Erythroblast (primary cell): Measurements from ENCODE around the gene NKD1.

Source experiments
- DNase-seq, 2 experiments: peaks; one replicate each; lab custom pipeline; 2025; lab: John Stamatoyannopoulos, UW
- GATA1 ChIP-seq: IDR thresholded peaks from 2 replicates; pipeline ENCODE4 v1.6.1; 2011; ENCODE audit warnings: low read depth, mild to moderate bottlenecking, control low read depth, low read length, moderate library complexity
- POLR2A ChIP-seq: IDR thresholded peaks from 2 replicates; pipeline ENCODE4 v1.6.1; 2011; ENCODE audit warnings: mild to moderate bottlenecking, low read length

The NKD1 gene

DNA sequence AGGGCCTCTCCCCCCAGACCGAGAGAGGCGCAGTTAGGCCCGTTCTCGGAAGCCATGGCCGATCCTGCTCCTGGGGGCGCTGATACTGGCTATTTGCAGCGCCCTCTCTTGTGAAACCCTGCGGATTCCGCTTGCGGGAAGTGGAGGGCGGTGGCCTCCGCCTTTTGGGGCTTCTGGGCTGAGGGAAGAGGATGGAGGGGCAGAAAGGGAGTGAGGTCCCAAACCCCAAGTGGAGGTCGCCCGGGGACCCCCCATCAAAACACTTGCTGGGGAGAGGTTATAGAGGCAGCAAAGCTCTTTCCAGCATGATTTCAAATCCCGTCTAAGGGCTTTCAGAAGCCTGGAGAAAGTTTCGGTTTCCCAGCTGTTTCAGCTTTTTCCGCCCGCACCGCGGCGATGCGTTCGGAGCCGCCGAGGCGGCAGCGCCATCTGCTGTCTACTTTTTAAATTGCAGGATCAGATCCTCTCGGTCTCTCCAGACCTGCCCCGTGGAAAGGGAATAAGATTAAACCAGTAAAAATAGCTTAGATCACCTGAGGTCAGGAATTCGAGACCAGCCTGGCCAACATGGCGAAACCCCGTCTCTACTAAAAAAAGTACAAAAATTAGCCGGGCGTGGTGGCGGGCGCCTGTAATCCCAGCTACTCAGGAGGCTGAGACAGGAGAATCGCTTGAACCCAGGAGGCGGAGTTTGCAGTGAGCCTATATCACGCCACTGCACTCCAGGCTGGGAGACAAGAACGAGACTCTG is 117.1 kb downstream of the NKD1 start:
- DNase-seq, result peak; percentile 56 to 80
- TF ChIP-seq POLR2A (no peak), GATA1 (no peak)

DNA sequence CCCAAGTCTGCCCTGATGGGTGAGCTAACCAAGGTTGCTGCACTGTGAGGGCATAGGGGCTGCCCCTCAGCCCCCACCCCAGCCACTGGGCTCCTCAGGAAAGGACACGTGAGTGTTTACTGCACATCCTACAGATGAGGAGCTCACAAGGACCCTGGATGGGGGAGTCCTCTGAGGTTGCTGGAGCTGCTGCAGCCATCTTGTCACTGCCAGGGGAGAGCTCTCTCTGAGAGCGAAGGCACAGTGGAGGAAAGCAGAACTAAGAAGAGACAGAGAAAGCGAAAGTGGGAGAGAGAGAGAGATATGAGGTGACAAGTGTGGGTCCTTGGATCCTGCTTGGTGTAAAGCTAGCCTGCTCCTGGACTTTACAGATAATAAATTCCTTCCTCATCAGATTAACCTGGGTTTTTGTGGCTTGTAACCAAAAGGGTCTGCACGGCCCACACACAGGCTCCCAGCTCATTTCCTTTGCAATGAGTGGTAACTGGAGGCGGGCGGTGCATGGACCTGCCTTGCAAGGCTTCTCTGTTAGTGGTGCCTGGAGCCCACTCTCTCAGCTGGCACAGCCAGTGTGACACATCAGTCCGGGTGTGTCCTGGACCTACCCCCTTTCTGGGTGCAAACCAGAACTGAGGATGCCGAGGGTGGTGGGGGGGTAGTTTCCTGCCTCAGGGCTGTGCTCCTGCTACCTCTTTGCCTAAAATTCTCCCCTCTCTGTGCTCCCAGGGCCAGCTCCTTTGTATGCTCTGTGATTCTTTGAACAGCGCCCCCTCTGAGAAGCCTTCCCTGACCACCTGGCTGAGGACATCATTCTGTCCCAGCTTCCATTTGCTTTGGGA is 118.7 kb downstream of the NKD1 start:
- DNase-seq, result peak in 1 of 2 experiments; percentile 9

GRCh38 chr16:50667497-50668367 is 119.5 kb downstream of the NKD1 start:
- DNase-seq, result no peak
- TF ChIP-seq POLR2A (no peak), GATA1 (no peak)

More for the DNA sequence above, 118.7 kb downstream of the NKD1 start:
- TF ChIP-seq GATA1, result no peak
- TF ChIP-seq POLR2A, result no peak

- no peak for DNase-seq
- TF ChIP-seq POLR2A, result no peak
- TF ChIP-seq GATA1, result no peak
Measured at GRCh38 chr16:50668368-50669008, 120.3 kb downstream of the NKD1 start.

GRCh38 chr16:50669741-50670140 is 121.5 kb downstream of the NKD1 start:
- DNase-seq, result no peak
- TF ChIP-seq POLR2A, result no peak
- TF ChIP-seq GATA1, result no peak

GRCh38 chr16:50670476-50670875 is 122.3 kb downstream of the NKD1 start:
- TF ChIP-seq GATA1 (no peak), POLR2A (no peak)
- no peak for DNase-seq

DNA sequence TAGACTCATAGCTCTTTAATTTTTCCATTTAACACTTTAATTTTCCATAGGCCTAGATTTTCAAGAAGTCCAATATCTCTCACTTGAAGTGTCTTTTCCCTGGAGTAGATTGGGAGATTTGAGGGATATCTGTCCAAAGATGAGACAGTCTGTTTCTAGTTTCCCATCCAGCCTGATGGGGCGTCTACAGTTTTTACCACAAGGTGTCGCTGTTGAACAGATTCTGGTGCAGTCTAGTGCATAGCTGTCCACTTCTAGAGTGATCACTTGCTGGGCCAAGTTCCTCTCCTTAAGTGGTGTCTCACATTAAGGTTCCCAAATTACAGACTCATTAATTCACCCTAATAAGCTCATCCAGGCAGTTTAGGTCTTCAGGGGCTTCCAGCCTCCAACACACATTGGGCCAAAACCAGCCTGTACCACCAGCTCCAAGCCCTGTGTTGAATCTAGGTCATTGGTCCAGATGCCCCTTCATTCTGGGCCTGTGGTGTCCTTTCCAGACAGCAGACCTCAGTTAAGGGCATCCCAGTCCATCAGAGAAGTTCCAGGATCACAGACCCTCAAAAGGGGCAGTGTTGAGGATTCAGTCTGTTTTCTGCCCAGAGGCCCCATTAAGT is 123.6 kb downstream of the NKD1 start:
- TF ChIP-seq GATA1, result no peak
- TF ChIP-seq POLR2A, result no peak
- peak; percentile 54 to 66 for DNase-seq

- TF ChIP-seq GATA1 (no peak), POLR2A (no peak)
- no peak for DNase-seq
Measured at GRCh38 chr16:50673496-50674275, 125.5 kb downstream of the NKD1 start.

- TF ChIP-seq GATA1 (no peak), POLR2A (no peak)
Measured at GRCh38 chr16:50674831-50675230, 126.6 kb downstream of the NKD1 start.

DNA sequence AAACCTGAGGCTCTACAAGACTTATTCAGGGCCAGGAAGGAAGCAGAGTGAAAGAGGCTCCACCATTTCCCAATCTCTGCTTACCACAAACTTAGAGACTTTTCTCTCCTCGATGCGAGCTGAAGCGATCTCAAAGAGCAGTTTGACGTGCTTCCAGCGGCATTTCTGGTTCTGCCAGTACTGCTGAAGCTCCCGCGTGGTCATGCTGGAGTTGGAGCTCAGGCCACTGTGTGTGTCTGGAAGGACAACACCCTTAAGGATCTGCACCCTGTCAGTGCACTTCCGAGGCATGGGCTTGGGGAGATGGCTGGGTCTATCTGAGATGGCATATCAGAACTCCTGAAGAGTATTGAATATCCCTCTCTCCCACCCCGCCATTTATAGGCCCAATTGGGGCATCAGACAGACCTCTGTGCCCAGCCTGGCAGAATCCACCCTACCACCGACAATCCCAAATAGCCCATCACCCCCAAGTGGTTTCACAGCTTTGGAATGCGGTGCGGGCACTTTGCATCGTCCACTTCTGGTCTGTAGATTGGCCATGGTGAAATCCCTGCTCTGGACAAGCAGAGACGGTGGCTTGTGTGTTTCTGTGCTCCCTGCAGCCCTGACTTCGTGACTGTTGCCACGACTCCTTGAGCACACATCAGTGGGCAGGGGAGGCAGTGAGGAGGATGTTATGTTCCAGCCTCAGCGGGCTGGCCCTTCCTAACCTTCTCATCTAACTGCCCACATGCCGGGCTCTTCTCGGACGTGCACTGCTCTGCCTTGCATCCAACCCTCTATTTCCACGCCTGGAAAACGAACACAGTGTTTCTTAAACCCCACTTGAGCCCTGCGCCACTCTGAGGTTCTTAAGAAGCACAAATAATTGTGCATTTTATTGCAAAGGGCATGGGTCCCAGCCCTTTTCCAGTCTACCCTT is 127.8 kb downstream of the NKD1 start:
- no peak for DNase-seq
- TF ChIP-seq GATA1 (no peak), POLR2A (no peak)

More at GRCh38 chr16:50674831-50675230, 126.6 kb downstream of the NKD1 start:
- no peak for DNase-seq

DNA sequence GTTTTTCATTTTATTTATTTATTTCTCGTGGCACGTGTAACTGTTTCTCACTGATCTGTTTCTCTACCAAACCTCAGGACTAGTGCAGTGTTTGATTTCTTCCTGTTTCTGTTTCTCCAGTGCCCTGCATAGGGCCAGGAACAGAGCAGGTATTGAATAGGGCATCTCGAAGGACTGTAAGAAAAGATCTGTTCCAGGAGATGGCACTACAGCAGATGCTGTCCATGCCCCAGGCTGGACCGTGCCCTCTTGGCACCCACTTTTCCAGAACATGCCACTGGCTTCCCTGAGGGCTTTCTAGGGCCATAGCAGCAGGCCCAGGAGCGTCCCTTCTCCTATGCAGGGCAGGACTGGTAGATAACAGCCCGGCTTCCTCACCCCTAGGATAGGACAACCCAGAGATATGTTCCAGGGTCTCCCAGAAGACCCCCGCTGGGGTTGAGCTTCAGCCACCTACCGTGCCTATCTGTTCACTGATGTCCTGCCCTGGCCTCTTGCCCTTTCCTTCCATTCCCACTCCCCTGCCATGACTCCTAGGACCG is 128.6 kb downstream of the NKD1 start:
- no peak for DNase-seq

More for the DNA sequence above, 128.6 kb downstream of the NKD1 start:
- no peak for TF ChIP-seq GATA1
- TF ChIP-seq POLR2A, result no peak
